Measurements from ENCODE around the gene TRPM8. TPM values are rescaled to one million over a fixed set of nuclear protein-coding genes. Genes with fewer than 3 reads are reported as not detected.

The TRPM8 gene
- total RNA-seq, 2 donors from 2014 or later: not detected

DNA sequence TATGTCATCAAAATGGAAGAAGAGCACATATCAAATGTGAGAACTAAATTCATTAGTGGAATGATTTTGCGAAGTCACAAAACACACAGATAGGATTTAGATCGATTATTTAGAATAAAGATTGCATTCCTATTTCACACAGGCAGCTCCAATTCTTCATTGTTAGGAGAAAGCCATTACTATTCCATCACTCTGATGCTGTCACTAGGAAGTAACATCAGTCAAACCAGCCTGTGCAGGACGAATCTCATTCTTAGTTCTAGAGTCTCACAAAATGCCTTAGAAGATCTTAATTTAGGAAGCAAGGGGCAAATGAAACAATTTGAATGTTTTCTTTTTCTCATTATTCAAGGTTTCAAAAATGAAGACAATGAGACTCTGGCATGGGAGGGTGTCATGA is 89.3 kb downstream of the TRPM8 start:
- Histone ChIP-seq H3K9me3 (peaks cover 0 to 6% of the 10 kb centered on the region in 2 donors), H3K27ac (no peak overlapping the region), H3K4me3 (no peak overlapping the region), H3K27me3 (no peaks in the 10 kb centered on the region), H3K36me3 (no peaks in the 10 kb centered on the region), H3K4me1 (no peaks in the 10 kb centered on the region)
- DNase-seq (ENCODE audit: low spot score): no peak
- TF ChIP-seq, protein P1, sequence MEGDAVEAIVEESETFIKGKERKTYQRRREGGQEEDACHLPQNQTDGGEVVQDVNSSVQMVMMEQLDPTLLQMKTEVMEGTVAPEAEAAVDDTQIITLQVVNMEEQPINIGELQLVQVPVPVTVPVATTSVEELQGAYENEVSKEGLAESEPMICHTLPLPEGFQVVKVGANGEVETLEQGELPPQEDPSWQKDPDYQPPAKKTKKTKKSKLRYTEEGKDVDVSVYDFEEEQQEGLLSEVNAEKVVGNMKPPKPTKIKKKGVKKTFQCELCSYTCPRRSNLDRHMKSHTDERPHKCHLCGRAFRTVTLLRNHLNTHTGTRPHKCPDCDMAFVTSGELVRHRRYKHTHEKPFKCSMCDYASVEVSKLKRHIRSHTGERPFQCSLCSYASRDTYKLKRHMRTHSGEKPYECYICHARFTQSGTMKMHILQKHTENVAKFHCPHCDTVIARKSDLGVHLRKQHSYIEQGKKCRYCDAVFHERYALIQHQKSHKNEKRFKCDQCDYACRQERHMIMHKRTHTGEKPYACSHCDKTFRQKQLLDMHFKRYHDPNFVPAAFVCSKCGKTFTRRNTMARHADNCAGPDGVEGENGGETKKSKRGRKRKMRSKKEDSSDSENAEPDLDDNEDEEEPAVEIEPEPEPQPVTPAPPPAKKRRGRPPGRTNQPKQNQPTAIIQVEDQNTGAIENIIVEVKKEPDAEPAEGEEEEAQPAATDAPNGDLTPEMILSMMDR (IDR thresholded peaks at IDR 0.05): no peak

DNA sequence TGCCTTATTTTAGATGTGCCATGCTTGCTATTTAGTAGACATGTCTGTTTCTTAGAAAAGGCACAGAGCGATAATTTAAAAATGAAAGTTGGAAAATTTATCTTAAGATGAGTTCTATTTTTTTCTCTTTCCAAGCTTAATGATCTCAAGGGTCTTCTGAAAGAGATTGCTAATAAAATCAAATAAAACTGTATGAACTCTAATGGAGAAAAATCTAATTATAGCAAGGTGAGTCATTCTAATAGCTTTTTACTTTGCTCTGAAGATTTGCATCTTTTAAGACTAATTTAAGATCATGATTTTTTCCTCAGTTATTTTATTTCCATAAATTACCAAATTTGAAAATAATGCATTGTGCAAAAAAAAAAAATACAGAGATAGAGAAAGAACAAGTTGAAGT is 97.3 kb downstream of the TRPM8 start:
- no peak overlapping the region for H3K4me3 ChIP-seq
- no peak overlapping the region for H3K27ac ChIP-seq
- DNase-seq (ENCODE audit: low spot score): no peak
- no peaks in the 10 kb centered on the region for H3K4me1 ChIP-seq
- H3K27me3 ChIP-seq: no peaks in the 10 kb centered on the region
- peaks cover 0 to 6% of the 10 kb centered on the region in 2 donors for H3K9me3 ChIP-seq
- TF ChIP-seq, protein P1 (IDR thresholded peaks at IDR 0.05): no peak
- no peaks in the 10 kb centered on the region for H3K36me3 ChIP-seq

DNA sequence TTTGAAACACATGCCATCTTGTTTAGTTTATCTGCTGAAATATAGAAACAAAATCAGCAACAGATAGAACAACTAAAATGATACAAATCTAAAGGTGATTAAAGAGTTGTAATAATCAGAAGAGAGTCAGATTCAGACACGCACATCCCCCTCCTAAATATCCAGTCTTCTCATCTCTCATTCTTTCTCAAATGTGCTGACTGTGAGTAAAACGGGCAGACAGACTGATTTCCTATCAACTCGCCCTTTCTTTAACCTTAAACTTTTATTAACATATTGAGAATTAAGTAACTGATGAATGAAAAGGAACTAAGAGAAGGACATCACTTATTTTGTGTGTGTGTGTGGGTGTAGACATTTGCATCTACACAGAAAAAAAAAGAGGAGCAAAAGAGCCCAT is 98.7 kb downstream of the TRPM8 start:
- Histone ChIP-seq H3K4me3 (no peak overlapping the region), H3K4me1 (no peaks in the 10 kb centered on the region), H3K27ac (no peak overlapping the region), H3K9me3 (peaks cover 0 to 6% of the 10 kb centered on the region in 2 donors), H3K36me3 (no peaks in the 10 kb centered on the region), H3K27me3 (no peaks in the 10 kb centered on the region)
- TF ChIP-seq, protein P1 (IDR thresholded peaks at IDR 0.05): no peak
- DNase-seq (ENCODE audit: low spot score): no peak

DNA sequence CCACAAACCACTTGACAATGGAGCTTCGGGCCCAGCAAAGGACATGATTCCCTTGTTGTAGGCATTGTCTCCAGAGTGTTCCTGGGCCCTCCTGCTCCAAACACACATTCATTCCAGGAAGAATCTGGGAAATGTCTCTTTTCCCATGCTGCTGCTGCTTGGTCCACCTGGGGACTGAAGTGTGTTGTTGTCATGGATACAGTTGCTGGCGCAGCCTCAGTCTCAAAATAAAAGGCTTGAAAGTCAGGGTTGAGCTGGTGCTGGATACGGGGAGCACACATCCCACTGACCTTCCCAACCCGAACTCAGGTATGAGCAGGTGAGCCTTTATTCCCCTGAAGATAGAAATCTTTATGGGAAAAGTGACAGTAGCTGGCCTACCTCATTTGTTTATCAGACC is 102.7 kb downstream of the TRPM8 start:
- H3K27ac ChIP-seq: no peak overlapping the region
- no peak for DNase-seq (ENCODE audit: low spot score)
- peaks cover 0 to 5% of the 10 kb centered on the region in 2 donors for H3K9me3 ChIP-seq
- no peaks in the 10 kb centered on the region for H3K27me3 ChIP-seq
- no peak overlapping the region for H3K4me3 ChIP-seq
- TF ChIP-seq, protein P1 (IDR thresholded peaks at IDR 0.05): no peak
- H3K4me1 ChIP-seq: no peaks in the 10 kb centered on the region
- no peaks in the 10 kb centered on the region for H3K36me3 ChIP-seq

DNA sequence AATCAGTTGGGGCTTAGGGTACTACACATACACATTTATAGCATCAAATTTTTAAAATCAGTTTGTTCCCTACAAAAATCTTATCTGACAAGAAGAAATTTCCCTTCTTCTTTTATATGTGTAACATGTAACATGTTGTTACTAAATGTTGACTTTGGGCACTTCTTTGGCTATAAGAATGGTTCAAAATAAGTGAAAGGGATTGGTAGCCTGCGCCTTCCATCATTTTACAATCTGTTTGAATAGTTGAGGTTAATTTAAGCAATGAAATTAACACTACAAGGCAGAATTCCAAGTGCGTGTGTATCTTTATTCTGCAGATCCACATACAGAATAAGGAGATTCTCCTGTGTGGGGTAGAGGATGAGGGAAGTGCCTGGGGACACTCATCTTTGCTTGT is 103.2 kb downstream of the TRPM8 start:
- no peaks in the 10 kb centered on the region for H3K4me1 ChIP-seq
- H3K4me3 ChIP-seq: no peak overlapping the region
- TF ChIP-seq, protein P1 (IDR thresholded peaks at IDR 0.05): no peak
- peaks cover 0 to 5% of the 10 kb centered on the region in 2 donors for H3K9me3 ChIP-seq
- H3K27me3 ChIP-seq: no peaks in the 10 kb centered on the region
- no peak overlapping the region for H3K27ac ChIP-seq
- H3K36me3 ChIP-seq: no peaks in the 10 kb centered on the region
- no peak for DNase-seq (ENCODE audit: low spot score)

DNA sequence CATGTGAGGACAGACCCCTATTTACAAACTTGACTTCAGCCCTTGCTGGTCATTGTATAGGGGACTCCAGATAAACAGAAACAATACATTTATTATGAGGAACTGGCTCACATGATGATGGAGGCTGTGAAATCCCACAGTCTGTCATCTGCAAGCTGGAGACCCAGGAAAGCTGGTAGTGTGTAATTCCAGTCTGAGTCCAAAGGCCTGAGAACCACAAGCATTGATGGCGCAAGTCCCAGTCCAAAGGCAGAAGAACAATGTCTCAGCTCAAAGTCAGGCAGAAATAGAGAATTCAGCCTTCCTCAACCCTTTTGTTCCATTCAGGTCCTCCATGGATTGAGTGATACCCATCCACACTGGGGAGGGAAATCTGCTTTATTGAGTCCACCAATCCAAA is 105.3 kb downstream of the TRPM8 start:
- H3K27me3 ChIP-seq: no peaks in the 10 kb centered on the region
- TF ChIP-seq, protein P1 (IDR thresholded peaks at IDR 0.05): no peak
- H3K36me3 ChIP-seq: no peaks in the 10 kb centered on the region
- no peak overlapping the region for H3K4me3 ChIP-seq
- DNase-seq (ENCODE audit: low spot score): no peak
- peaks cover 0 to 5% of the 10 kb centered on the region in 2 donors for H3K9me3 ChIP-seq
- no peaks in the 10 kb centered on the region for H3K4me1 ChIP-seq
- H3K27ac ChIP-seq: no peak overlapping the region

Measured in right atrium auricular region (tissue), 2 donors.